H1 (cell line): ENCODE results near the gene HENMT1. TPM values are rescaled to one million over a fixed set of nuclear protein-coding genes. Genes with fewer than 3 reads are reported as not detected.

ENCODE experiments used
- CTCF ChIA-PET: fragments of 300-600 bp; sonication (Branson Sonifier 250); formaldehyde crosslinking; loops from one replicate; lab custom pipeline; 2021; ENCODE audit not compliant: partially characterized antibody; lab: Charles Lee
- POLR2A ChIA-PET: fragments of 300-600 bp; sonication (Branson Sonifier 250); formaldehyde crosslinking; loops from one replicate; lab custom pipeline; 2021; ENCODE audit warnings: inconsistent platforms; ENCODE audit not compliant: partially characterized antibody; lab: Charles Lee
- DNase-seq, 2 experiments: peaks; one replicate each; pipeline versions ENCODE4 v3.0.0 to v3.0.0-alpha.2; 2010 to 2022; ENCODE audit warnings: low spot score in 2 of 2, low read depth in 1 of 2, mixed read lengths in 1 of 2
- FAIRE-seq: peaks from 2 replicates; lab custom pipeline; 2011; peaks lifted over from hg19 to GRCh38; lab: Jason Lieb, UNC
- H2AFZ ChIP-seq: 2 replicates; pipeline ENCODE4 v1.8.1; 2012; ENCODE audit warnings: low read length, inconsistent platforms
- H2AK5ac ChIP-seq: 2 replicates; pipeline ENCODE4 v1.6.1; 2013; ENCODE audit warnings: low read depth, low read length
- H2BK120ac ChIP-seq: replicated peaks from 2 replicates; pipeline ENCODE3; 2013; ENCODE audit warnings: low read depth, low read length, inconsistent platforms
- H2BK12ac ChIP-seq: 2 replicates; pipeline ENCODE4 v1.6.1; 2013; ENCODE audit warnings: low read depth, low read length
- H2BK15ac ChIP-seq: 2 replicates; pipeline ENCODE4 v1.6.1; 2013; ENCODE audit warnings: low read length
- H2BK20ac ChIP-seq: 2 replicates; pipeline ENCODE4 v1.6.1; 2013; ENCODE audit warnings: low read length
- H2BK5ac ChIP-seq: 2 replicates; pipeline ENCODE4 v1.6.1; 2013; ENCODE audit warnings: low read depth, low read length
- H3K14ac ChIP-seq: 2 replicates; pipeline ENCODE4 v1.6.1; 2013; ENCODE audit warnings: inconsistent platforms; ENCODE audit not compliant: insufficient read length
- H3K18ac ChIP-seq: 2 replicates; pipeline ENCODE4 v1.6.1; 2013; ENCODE audit warnings: low read length; ENCODE audit errors: extremely low read depth
- H3K23ac ChIP-seq: 2 replicates; pipeline ENCODE4 v1.6.1; 2013; ENCODE audit warnings: inconsistent platforms; ENCODE audit not compliant: insufficient read length
- H3K23me2 ChIP-seq: 2 replicates; pipeline ENCODE4 v1.6.1; 2013; ENCODE audit warnings: low read depth, low read length
- H3K27ac ChIP-seq: 2 replicates; pipeline ENCODE4 v1.6.1; 2011; ENCODE audit warnings: low read depth, low read length, inconsistent platforms
- H3K27me3 ChIP-seq, 4 experiments: replicated peaks in 1 of 4; 1 replicate in 1 of 4; 2 replicates in 3 of 4; pipeline versions ENCODE4 v1.6.1 to v1.8.1; 2011 to 2013; ENCODE audit warnings: low read length in 3 of 4, mild to moderate bottlenecking in 3 of 4, inconsistent platforms in 2 of 4, mixed read lengths in 2 of 4, moderate library complexity in 1 of 4; ENCODE audit not compliant: control insufficient read depth in 3 of 4, insufficient read depth in 3 of 4; ENCODE audit errors: extremely low read depth in 1 of 4
- H3K36me3 ChIP-seq, 4 experiments: 2 replicates each; pipeline versions ENCODE4 v1.6.1 to v1.8.1; 2011 to 2013; ENCODE audit warnings: mild to moderate bottlenecking in 4 of 4, low read length in 3 of 4, moderate library complexity in 2 of 4, control low read depth in 1 of 4, inconsistent platforms in 1 of 4; ENCODE audit not compliant: insufficient read depth in 4 of 4, control insufficient read depth in 2 of 4
- H3K4ac ChIP-seq: replicated peaks from 2 replicates; pipeline ENCODE3; 2013; ENCODE audit warnings: low read length, low read depth, mixed read lengths, inconsistent platforms; ENCODE audit not compliant: insufficient read length
- H3K4me1 ChIP-seq, 4 experiments: replicated peaks in 1 of 4; 1 replicate in 1 of 4; 2 replicates in 3 of 4; pipeline versions ENCODE4 v1.6.1 to v1.8.1; 2011 to 2013; ENCODE audit warnings: low read length in 3 of 4, inconsistent platforms in 2 of 4, mixed read lengths in 1 of 4; ENCODE audit not compliant: insufficient read depth in 4 of 4, control insufficient read depth in 3 of 4
- H3K4me2 ChIP-seq, 2 experiments: 2 replicates each; pipeline versions ENCODE4 v1.6.1 to v1.8.1; 2011 to 2013; ENCODE audit warnings: low read depth in 2 of 2, low read length in 2 of 2, control low read depth in 1 of 2, inconsistent platforms in 1 of 2, mild to moderate bottlenecking in 1 of 2; ENCODE audit not compliant: insufficient read depth in 1 of 2
- H3K4me3 ChIP-seq, 4 experiments: fragments of 200-600, 300-600 bp in 1 of 4; sonication (generic), shearing (Covaris generic), sonication (Bioruptor Twin) in 1 of 4; 2 replicates each; pipeline versions ENCODE4 v1.5.1 to v1.8.1; 2011 to 2016; ENCODE audit warnings: low read length in 4 of 4, low read depth in 3 of 4, control low read depth in 2 of 4, inconsistent platforms in 2 of 4, mild to moderate bottlenecking in 2 of 4, mixed read lengths in 1 of 4, moderate library complexity in 1 of 4; ENCODE audit not compliant: insufficient read depth in 2 of 4; ENCODE audit errors: extremely low read depth in 1 of 4
- H3K56ac ChIP-seq: replicated peaks from 2 replicates; pipeline ENCODE3; 2013; ENCODE audit warnings: low read depth, mild to moderate bottlenecking, mixed read lengths, low read length, inconsistent platforms; ENCODE audit not compliant: insufficient read length
- H3K79me1 ChIP-seq: 2 replicates; pipeline ENCODE4 v1.6.1; 2013; ENCODE audit warnings: low read depth, low read length, control low read depth
- H3K79me2 ChIP-seq, 2 experiments: 2 replicates each; pipeline versions ENCODE4 v1.6.1 to v1.8.1; 2012 to 2013; ENCODE audit warnings: low read length in 2 of 2, mild to moderate bottlenecking in 2 of 2, inconsistent platforms in 1 of 2; ENCODE audit not compliant: insufficient read depth in 2 of 2, control insufficient read depth in 1 of 2
- H3K9ac ChIP-seq, 4 experiments: replicated peaks in 1 of 4; 1 replicate in 1 of 4; 2 replicates in 3 of 4; pipeline versions ENCODE4 v1.6.1 to v1.8.1; 2011 to 2013; ENCODE audit warnings: low read depth in 3 of 4, low read length in 3 of 4, control low read depth in 2 of 4, mild to moderate bottlenecking in 2 of 4, moderate library complexity in 2 of 4, inconsistent platforms in 1 of 4; ENCODE audit errors: extremely low read depth in 1 of 4
- H3K9me3 ChIP-seq, 2 experiments: 2 replicates each; pipeline versions ENCODE4 v1.6.1 to v1.8.1; 2012 to 2013; ENCODE audit warnings: mild to moderate bottlenecking in 2 of 2, moderate library complexity in 2 of 2, control low read depth in 1 of 2, inconsistent platforms in 1 of 2, low read depth in 1 of 2, low read length in 1 of 2, mixed read lengths in 1 of 2; ENCODE audit not compliant: insufficient read depth in 2 of 2
- H4K20me1 ChIP-seq, 2 experiments: replicated peaks in 1 of 2; 2 replicates each; pipeline versions ENCODE3 to v1.8.1; 2011 to 2013; ENCODE audit warnings: inconsistent platforms in 2 of 2, low read length in 2 of 2, mild to moderate bottlenecking in 1 of 2; ENCODE audit not compliant: insufficient read depth in 2 of 2, control insufficient read depth in 1 of 2
- H4K5ac ChIP-seq: 2 replicates; pipeline ENCODE4 v1.6.1; 2013; ENCODE audit warnings: low read length, low read depth, mixed read lengths, inconsistent platforms; ENCODE audit not compliant: insufficient read length
- H4K8ac ChIP-seq: 2 replicates; pipeline ENCODE4 v1.8.0; 2013; ENCODE audit warnings: mild to moderate bottlenecking, moderate library complexity, low read length, inconsistent platforms; ENCODE audit not compliant: insufficient read depth; ENCODE audit errors: extremely low read depth
- H4K91ac ChIP-seq: replicated peaks from 2 replicates; pipeline ENCODE3; 2013; ENCODE audit warnings: low read length, mixed read lengths, inconsistent platforms; ENCODE audit not compliant: insufficient read length
- BACH1 ChIP-seq: IDR thresholded peaks from 2 replicates; pipeline ENCODE4 v1.6.1; 2012; ENCODE audit warnings: low read length, improper control_type of control experiment
- KDM1A ChIP-seq: fragments of 200-600, 300-600 bp; sonication (generic); IDR thresholded peaks from 2 replicates; pipeline ENCODE4 v1.7.1; 2016; ENCODE audit warnings: mild to moderate bottlenecking, low read length, borderline replicate concordance
- KDM4A ChIP-seq: IDR thresholded peaks from one replicate; pipeline ENCODE4 v1.7.1; 2012; ENCODE audit warnings: low read depth, mild to moderate bottlenecking, moderate library complexity, low read length, inconsistent platforms; ENCODE audit not compliant: severe bottlenecking
- RXRA ChIP-seq: IDR thresholded peaks from 2 replicates; pipeline ENCODE4 v1.6.1; 2011; ENCODE audit warnings: low read depth, mild to moderate bottlenecking, low read length, moderate library complexity; ENCODE audit not compliant: insufficient read depth
- SUZ12 ChIP-seq: fragments of 200-600 bp; sonication (generic); IDR thresholded peaks from 2 replicates; pipeline ENCODE4 v1.6.1; 2012; ENCODE audit warnings: mild to moderate bottlenecking, inconsistent platforms, low read length, moderate library complexity, mixed read lengths
- TAF1 ChIP-seq: IDR thresholded peaks from 2 replicates; pipeline ENCODE4 v1.6.1; 2011; ENCODE audit warnings: mild to moderate bottlenecking, low read depth, low read length
- WGBS, 2 experiments: shearing (Covaris generic) in 1 of 2; methylation state at CpG; one replicate each; pipeline versions ENCODE4 v1.1.6 to v1.1.7; 2013 to 2015; ENCODE audit warnings: low lambda C conversion rate in 2 of 2, mixed read lengths in 2 of 2, inconsistent platforms in 1 of 2, low coverage in 1 of 2, missing lambda C conversion rate in 1 of 2; ENCODE audit not compliant: insufficient replicate concordance in 2 of 2, insufficient coverage in 1 of 2, insufficient read length in 1 of 2; ENCODE audit errors: extremely low coverage in 1 of 2, missing lambda C conversion rate in 1 of 2; 5-methylcytosine and 5-hydroxymethylcytosine counted together
- polyA plus RNA-seq, 7 experiments: library from polyadenylated mRNA; depleted of rRNA in 3 of 7; stranded (reverse) in 5 of 7; unstranded in 2 of 7; fragments of >200 nt in 5 of 7; fragments of 200-250 nt in 2 of 7; gene quantifications; 1 replicate in 5 of 7; 2 replicates in 1 of 7; 4 replicates in 1 of 7; pipeline versions ENCODE4 v1.2.1 to v1.2.3, GENCODE V29; 2011 to 2013; ENCODE audit warnings: missing spikeins in 2 of 7, mixed read lengths in 2 of 7
- total RNA-seq: library from RNA; stranded (reverse); fragmentation: NEBNext Ultra II Directional; extraction: Animal tissue kit (Norgen Biotek cat#: 25700); gene quantifications from 2 replicates; pipeline ENCODE4 v1.2.1, GENCODE V29; 2021

Gene HENMT1
- total and polyA plus RNA-seq, 2 of the 8 experiments (the other 6 are each of a cell fraction or from before 2014, with no cell fraction given), result 2.9 to 5.6 TPM

DNA sequence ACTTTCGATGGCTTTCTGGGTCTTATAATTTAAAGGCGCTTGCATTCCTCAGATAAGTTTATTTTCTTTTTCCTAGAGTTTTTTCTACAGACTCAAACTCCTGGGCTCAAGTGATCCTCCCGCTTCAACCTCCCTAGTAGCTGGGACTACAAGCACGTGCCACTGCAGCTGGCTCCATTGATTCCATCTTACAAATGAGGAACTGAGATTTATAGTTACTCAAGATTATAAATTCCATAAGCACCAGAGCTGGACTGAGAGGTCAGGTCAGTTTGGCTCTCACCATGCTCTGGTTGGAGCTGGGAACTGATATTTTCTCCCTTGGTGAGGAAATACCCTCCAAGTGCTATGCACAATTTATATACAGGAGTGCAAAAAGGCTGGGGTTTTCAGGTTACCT is 17.8 kb upstream of the HENMT1 start:
- Histone ChIP-seq H3K23ac (no peak overlapping the region), H4K91ac (no peak overlapping the region), H3K56ac (no peak overlapping the region), H3K4me2 (no peak overlapping the region), H3K14ac (no peak overlapping the region), H2BK5ac (no peak overlapping the region), H3K23me2 (no peaks in the 10 kb centered on the region), H4K5ac (no peak overlapping the region), H2AFZ (no peak overlapping the region)
- WGBS, 2 experiments, result 89% methylated on average over 4 of the region's 4 CpGs; no CpG with 5 or more reads in 1 of the 2 experiments
- CTCF ChIA-PET, result interaction anchor here (1.3 kb wide), 1 partner anchor 31 kb away, joined by 4 read pairs; no protein-coding TSS in a partner anchor
- FAIRE-seq (no peak), DNase-seq (no peak)
- POLR2A ChIA-PET, result interaction anchor here (1.0 to 1.9 kb wide), 2 partner anchors 14 to 15 kb away, joined by 3 to 7 read pairs; partner anchors contain the start of gene PRPF38B
- no peak for TF ChIP-seq TAF1
- no peak for TF ChIP-seq KDM1A
- TF ChIP-seq KDM4A, result no peak
- TF ChIP-seq BACH1, result no peak
- TF ChIP-seq SUZ12, result no peak
- no peak for TF ChIP-seq RXRA
- TF ChIP-seq, all 59 proteins: peak for 0
- Histone ChIP-seq H3K4me1 (peaks cover 0 to 4% (median 2%) of the 10 kb centered on the region in 4 experiments; a peak in 3 of 7 replicates), H3K79me1 (no peaks in the 10 kb centered on the region), H2BK120ac (no peak overlapping the region), H3K18ac (no peak overlapping the region), H3K9me3 (peaks cover 0 to 6% of the 10 kb centered on the region in 2 experiments; a peak in 1 of 4 replicates), H4K20me1 (no peaks in the 10 kb centered on the region), H3K9ac (no peak overlapping the region), H2BK15ac (no peak overlapping the region), H2AK5ac (no peak overlapping the region), H3K36me3 (no peaks in the 10 kb centered on the region), H4K8ac (no peak overlapping the region), H3K79me2 (no peaks in the 10 kb centered on the region), H2BK20ac (no peak overlapping the region), H2BK12ac (no peak overlapping the region), H3K27me3 (no peaks in the 10 kb centered on the region), H3K27ac (no peak overlapping the region), H3K4ac (no peak overlapping the region), H3K4me3 (no peak overlapping the region)
